ENCODE data around the gene CSK. TPM values are rescaled to one million over a fixed set of nuclear protein-coding genes. Genes with fewer than 3 reads are reported as not detected.

CSK gene
- total RNA-seq, 4 donors from 2014 or later: 59.7 to 176 (median 73.4) TPM

GRCh38 chr15:74750751-74751150, 31.1 kb upstream of the CSK start:
- Histone ChIP-seq H3K4me3 (no peak overlapping the region), H3K4me1 (no peaks in the 10 kb centered on the region), H3K27me3 (no peaks in the 10 kb centered on the region), H3K9me3 (no peaks in the 10 kb centered on the region), H3K36me3 (no peaks in the 10 kb centered on the region), H3K27ac (no peak overlapping the region)
- in situ Hi-C loops (cut with MboI; ENCODE audit: low pct_ligation_motif_present in 1 of 4, low pct_unique_long_range_greater_than_20kb in 1 of 4, low sequenced_read_pairs in 3 of 4): loop anchor here in 3 of 4 donors (10.0 to 25.0 kb wide), 2 partner anchors 106 to 363 kb away; no protein-coding TSS in a partner anchor
- 40 to 53% methylated on average over 1 of the region's 2 CpGs for WGBS, 2 donors (ENCODE audit: low coverage in 1 of 2)
- DNase-seq: no peak
- intact Hi-C loops (cut with DNase I; ENCODE audit: low total_unique reads): no loop called here
- TF ChIP-seq POLR2AphosphoS5 (IDR thresholded peaks at IDR 0.05): no peak
- TF ChIP-seq EP300 (IDR thresholded peaks at IDR 0.05; ENCODE audit: low read depth): no peak

DNA sequence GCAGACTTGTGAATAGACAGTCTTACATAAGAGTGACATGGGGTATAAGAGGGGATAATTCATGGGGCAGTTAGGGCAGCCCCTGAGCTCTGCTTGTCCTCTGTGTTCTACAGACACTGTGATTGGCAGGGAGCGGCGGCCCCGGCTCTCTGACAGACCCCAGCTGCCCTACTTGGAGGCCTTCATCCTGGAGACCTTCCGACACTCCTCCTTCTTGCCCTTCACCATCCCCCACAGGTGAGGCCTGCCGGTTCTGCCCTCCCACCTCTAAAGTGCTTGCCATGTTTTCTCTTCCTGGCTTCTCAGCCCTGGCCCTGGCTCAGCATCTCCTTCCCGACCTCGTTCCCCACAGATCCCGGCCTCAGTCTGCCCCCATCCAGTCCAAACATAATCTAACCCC, 29.9 kb upstream of the CSK start:
- 75 to 88% methylated on average over 5 to 8 of the region's 8 CpGs for WGBS, 2 donors (ENCODE audit: low coverage in 1 of 2)
- TF ChIP-seq POLR2AphosphoS5 (IDR thresholded peaks at IDR 0.05) (no peak), EP300 (IDR thresholded peaks at IDR 0.05; ENCODE audit: low read depth) (no peak), POLR2A (IDR thresholded peaks at IDR 0.05) (no peak)
- TF ChIP-seq, protein P1, sequence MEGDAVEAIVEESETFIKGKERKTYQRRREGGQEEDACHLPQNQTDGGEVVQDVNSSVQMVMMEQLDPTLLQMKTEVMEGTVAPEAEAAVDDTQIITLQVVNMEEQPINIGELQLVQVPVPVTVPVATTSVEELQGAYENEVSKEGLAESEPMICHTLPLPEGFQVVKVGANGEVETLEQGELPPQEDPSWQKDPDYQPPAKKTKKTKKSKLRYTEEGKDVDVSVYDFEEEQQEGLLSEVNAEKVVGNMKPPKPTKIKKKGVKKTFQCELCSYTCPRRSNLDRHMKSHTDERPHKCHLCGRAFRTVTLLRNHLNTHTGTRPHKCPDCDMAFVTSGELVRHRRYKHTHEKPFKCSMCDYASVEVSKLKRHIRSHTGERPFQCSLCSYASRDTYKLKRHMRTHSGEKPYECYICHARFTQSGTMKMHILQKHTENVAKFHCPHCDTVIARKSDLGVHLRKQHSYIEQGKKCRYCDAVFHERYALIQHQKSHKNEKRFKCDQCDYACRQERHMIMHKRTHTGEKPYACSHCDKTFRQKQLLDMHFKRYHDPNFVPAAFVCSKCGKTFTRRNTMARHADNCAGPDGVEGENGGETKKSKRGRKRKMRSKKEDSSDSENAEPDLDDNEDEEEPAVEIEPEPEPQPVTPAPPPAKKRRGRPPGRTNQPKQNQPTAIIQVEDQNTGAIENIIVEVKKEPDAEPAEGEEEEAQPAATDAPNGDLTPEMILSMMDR (IDR thresholded peaks at IDR 0.05): no peak
- DNase-seq: no peak
- H3K4me3 ChIP-seq: no peak overlapping the region
- no peaks in the 10 kb centered on the region for H3K4me1 ChIP-seq
- H3K27ac ChIP-seq: no peak overlapping the region
- intact Hi-C loops (cut with DNase I; ENCODE audit: low total_unique reads): no loop called here
- no peaks in the 10 kb centered on the region for H3K27me3 ChIP-seq
- in situ Hi-C loops (cut with MboI; ENCODE audit: low pct_ligation_motif_present in 1 of 4, low pct_unique_long_range_greater_than_20kb in 1 of 4, low sequenced_read_pairs in 3 of 4): loop anchor here in 3 of 4 donors (10.0 to 25.0 kb wide), 2 partner anchors 107 to 365 kb away; no protein-coding TSS in a partner anchor
- no peaks in the 10 kb centered on the region for H3K36me3 ChIP-seq
- no peaks in the 10 kb centered on the region for H3K9me3 ChIP-seq

GRCh38 chr15:74752531-74752930, 29.3 kb upstream of the CSK start:
- in situ Hi-C loops (cut with MboI; ENCODE audit: low pct_ligation_motif_present in 1 of 4, low pct_unique_long_range_greater_than_20kb in 1 of 4, low sequenced_read_pairs in 3 of 4) (loop anchor here in 3 of 4 donors (10.0 to 25.0 kb wide), 2 partner anchors 108 to 365 kb away; no protein-coding TSS in a partner anchor), intact Hi-C loops (cut with DNase I; ENCODE audit: low total_unique reads) (no loop called here)
- Histone ChIP-seq H3K36me3 (no peaks in the 10 kb centered on the region), H3K9me3 (no peaks in the 10 kb centered on the region), H3K27ac (no peak overlapping the region), H3K27me3 (no peaks in the 10 kb centered on the region), H3K4me1 (no peaks in the 10 kb centered on the region), H3K4me3 (no peak overlapping the region)
- no peak for DNase-seq
- WGBS, 2 donors (ENCODE audit: low coverage in 1 of 2): 34 to 50% methylated on average over 4 to 5 of the region's 5 CpGs
- no peak for TF ChIP-seq POLR2AphosphoS5 (IDR thresholded peaks at IDR 0.05)
- TF ChIP-seq EP300 (IDR thresholded peaks at IDR 0.05; ENCODE audit: low read depth): no peak
- no peak for TF ChIP-seq POLR2A (IDR thresholded peaks at IDR 0.05)
- TF ChIP-seq, protein P1 (IDR thresholded peaks at IDR 0.05): no peak

- no peaks in the 10 kb centered on the region for H3K4me1 ChIP-seq
- no peak overlapping the region for H3K27ac ChIP-seq
- in situ Hi-C loops (cut with MboI; ENCODE audit: low pct_ligation_motif_present in 1 of 4, low pct_unique_long_range_greater_than_20kb in 1 of 4, low sequenced_read_pairs in 3 of 4): loop anchor here in 3 of 4 donors (10.0 to 25.0 kb wide), 2 partner anchors 110 to 367 kb away; no protein-coding TSS in a partner anchor
- no peak for DNase-seq
- H3K36me3 ChIP-seq: no peaks in the 10 kb centered on the region
- WGBS, 2 donors (ENCODE audit: low coverage in 1 of 2): 85 to 93% methylated on average over 3 to 20 of the region's 20 CpGs
- intact Hi-C loops (cut with DNase I; ENCODE audit: low total_unique reads): loop anchor here (5.0 kb wide), 1 partner anchor 127 kb away; no protein-coding TSS in a partner anchor
- no peaks in the 10 kb centered on the region for H3K9me3 ChIP-seq
- no peak overlapping the region for H3K4me3 ChIP-seq
- TF ChIP-seq POLR2A (IDR thresholded peaks at IDR 0.05) (no peak), EP300 (IDR thresholded peaks at IDR 0.05; ENCODE audit: low read depth) (no peak), POLR2AphosphoS5 (IDR thresholded peaks at IDR 0.05) (no peak)
- TF ChIP-seq, protein P1 (IDR thresholded peaks at IDR 0.05): no peak
- no peaks in the 10 kb centered on the region for H3K27me3 ChIP-seq
Measured at GRCh38 chr15:74754593-74755215, 27.2 kb upstream of the CSK start.

All from transverse colon (tissue), 4 donors.